ENCODE results near the gene UBTFL1.
"Not testable (repeated sequence)": the region's sequence is repeated elsewhere in the genome, so short reads cannot be mapped to it uniquely, and the experiment has no call there.

Gene UBTFL1

GRCh38 chr11:90085650-90086049 is at the start of gene UBTFL1:
Gene UBTFL1, plus strand, starts transcription at chr11:90085950. Its CDS starts 0 bp downstream, at chr11:90085950.
- not testable (repeated sequence) for DNase-seq

GRCh38 chr11:90051591-90052209 is 34.0 kb upstream of the UBTFL1 start:
- DNase-seq, result not testable (repeated sequence)

DNA sequence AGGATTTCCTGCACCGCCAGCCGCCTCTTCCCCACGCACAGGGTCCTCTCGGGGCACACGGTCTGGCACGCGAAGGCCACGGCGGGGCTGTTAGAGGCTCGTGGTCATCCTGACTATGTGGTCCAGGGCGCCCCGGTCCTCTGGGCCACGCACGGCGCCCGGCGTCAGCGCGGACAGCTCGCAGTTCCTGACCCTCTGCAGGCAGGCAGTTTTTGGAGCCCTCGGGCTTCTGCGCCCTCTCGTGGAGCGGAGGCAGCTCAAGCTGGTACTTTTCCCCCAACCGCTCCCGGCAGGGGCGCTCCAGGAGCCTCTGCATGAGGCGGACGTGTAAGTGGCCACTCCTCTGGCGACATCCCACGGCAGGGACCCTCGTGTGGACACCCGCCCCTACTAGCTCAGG is 33.4 kb upstream of the UBTFL1 start:
- DNase-seq, result not testable (repeated sequence)

DNA sequence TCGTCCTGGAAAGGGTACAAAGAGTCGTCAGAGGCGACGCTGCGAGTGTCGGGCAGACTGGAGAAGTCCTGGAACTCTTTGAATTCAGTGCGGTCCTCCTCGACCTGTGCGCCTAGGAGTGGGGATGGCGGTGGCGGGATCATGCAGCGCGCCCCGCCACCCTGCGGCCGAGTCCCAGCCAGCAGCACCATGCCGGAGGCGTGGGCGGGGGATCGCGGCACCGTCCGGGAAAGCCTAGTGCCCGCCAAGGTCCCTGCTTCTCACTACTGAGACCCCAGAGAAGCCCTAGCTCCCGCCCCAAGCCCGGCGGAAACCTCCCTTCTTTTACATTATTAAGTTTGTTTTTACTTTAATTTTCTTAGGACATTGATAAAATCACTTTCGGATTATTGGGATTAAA is 32.2 kb upstream of the UBTFL1 start:
- DNase-seq, result not testable (repeated sequence)

- not testable (repeated sequence) for DNase-seq
Observed at GRCh38 chr11:90088731-90089130, 3.0 kb downstream of the UBTFL1 start.

DNA sequence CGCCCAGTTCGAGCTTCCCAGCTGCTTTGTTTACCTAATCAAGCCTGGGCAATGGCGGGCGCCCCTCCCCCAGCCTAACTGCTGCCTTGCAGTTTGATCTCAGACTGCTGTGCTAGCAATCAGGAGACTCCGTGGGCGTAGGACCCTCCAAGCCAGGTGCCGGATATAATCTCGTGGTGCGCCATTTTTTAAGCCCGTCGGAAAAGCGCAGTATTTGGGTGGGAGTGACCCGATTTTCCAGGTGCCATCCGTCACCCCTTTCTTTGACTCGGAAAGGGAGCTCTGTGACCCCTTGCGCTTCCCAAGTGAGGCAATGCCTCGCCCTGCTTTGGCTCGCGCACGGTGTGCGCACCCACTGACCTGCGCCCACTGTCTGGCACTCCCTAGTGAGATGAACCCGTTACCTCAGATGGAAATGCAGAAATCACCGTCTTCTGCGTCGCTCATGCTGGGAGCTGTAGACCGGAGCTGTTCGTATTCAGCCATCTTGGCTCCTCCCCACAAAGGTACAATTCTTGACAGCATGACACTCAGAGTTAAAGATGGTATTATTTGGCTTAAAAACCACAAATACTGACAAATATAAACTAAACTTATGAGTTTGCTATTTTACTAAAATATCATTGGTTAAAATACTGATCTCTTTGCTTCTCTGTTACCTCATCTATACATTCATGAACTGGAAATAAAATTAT is 9.6 kb downstream of the UBTFL1 start:
- DNase-seq, result not testable (repeated sequence)

DNA sequence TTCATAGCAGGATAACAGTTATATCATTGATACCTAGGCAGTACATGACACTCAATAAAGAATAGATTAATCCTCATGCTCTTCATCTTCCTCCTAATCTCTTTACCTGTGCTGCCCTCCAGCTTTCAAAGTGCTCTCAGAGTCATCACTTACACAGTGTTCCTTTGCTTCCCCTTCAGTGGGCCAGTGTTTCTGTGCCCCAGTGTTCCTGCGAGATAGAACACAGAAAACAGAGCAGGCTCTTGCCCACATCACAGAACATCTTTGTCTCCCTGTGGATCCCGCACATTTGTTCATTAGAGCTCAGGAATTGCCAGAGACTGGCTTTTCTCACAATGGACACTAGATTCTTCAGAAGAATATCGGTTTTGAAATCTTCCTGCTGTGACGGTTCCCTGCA is 12.5 kb downstream of the UBTFL1 start:
- not testable (repeated sequence) for DNase-seq

DNA sequence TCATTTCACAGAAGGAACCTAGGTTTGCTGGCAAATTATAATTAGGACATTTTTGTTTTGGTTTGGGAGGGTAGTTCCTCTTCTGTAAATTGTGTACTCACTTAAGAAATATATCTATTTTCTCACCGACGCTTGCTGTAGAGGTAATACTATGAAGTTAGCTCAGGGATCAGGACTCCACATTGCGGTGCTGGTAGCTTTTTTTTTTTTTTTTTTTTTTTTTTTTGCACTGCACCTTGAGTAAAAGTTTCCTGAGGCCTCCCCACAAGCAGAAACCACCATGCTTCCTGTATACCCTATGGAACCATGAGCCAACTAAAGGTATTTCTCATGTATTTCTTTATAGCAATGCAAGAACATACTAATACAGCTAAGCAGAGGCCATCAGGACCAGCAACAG is 14.7 kb downstream of the UBTFL1 start:
- DNase-seq, result no peak

DNA sequence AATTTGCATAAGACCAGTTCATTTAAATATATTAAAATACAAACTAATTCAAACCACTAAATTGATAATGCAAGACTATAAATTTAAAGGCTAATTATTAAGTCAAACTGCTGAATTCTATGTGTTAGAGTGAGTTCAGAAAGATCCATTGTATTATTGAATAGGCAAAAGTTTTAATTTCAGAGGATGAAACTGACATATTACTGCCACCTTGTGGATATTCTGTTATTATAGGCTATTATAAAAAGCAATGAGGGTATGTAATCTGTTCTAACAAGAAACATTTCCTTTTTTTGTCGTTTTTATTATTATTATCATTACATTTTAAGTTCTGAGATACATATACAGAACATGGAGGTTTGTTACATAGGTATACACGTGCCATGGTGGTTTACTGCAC is 27.8 kb downstream of the UBTFL1 start:
- DNase-seq, result peak; percentile 15

DNA sequence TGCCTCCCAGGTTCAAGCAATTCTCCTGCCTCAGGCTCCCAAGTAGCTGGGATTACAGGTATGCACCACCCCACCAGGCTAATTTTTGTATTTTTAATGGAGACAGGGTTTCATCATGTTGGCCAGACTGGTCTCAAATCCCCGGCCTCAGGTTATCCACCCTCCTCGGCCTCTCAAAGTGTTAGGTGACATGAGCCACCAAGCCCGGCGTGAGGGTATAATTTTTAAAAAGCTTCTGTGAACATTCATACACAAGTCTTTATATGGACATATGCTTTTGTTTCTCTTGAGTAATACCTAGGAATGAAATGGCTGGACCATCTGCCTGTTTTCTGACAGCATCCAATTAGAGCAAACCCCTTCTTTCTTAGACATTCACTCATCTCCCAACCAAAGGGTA is 34.4 kb downstream of the UBTFL1 start:
- DNase-seq, result peak; percentile 50

DNA sequence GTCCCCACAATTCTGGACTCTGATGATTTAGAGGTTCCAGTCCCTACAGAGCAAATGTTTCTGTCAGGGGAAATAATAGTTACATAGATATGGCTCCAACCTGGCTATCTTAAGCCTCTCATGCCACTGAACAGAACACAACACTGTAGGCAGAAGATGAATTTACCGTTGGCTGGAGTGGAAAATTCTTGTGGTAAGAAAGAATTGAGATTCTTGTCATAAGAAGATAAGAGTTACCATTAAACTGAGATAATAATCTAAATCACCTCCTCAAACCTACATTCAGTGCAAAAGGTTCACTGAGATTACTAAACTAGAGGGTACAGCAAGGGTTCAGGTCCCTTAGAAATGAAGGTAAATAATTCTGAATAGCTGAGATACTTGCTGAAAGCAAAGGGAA is 38.6 kb downstream of the UBTFL1 start:
- DNase-seq, result no peak

DNA sequence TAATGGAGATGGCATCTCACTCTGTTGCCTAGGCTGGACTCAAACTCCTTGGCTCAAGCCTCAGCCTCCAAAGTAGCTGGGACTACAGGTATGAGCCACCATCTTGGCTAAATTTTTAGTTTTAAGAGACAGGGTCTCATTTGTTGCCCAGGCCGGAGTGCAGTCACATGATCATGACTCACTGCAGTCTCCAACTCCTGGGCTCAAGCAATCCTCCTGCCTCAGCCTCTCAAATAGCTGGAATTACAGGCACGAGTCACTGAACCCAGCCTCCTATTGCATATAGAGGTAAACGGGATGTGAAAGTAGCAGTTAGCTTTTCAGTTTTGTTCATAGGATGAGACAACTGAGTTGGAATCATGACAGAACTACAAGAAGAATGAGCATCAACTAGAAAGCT is 39.2 kb downstream of the UBTFL1 start:
- no peak for DNase-seq

DNA sequence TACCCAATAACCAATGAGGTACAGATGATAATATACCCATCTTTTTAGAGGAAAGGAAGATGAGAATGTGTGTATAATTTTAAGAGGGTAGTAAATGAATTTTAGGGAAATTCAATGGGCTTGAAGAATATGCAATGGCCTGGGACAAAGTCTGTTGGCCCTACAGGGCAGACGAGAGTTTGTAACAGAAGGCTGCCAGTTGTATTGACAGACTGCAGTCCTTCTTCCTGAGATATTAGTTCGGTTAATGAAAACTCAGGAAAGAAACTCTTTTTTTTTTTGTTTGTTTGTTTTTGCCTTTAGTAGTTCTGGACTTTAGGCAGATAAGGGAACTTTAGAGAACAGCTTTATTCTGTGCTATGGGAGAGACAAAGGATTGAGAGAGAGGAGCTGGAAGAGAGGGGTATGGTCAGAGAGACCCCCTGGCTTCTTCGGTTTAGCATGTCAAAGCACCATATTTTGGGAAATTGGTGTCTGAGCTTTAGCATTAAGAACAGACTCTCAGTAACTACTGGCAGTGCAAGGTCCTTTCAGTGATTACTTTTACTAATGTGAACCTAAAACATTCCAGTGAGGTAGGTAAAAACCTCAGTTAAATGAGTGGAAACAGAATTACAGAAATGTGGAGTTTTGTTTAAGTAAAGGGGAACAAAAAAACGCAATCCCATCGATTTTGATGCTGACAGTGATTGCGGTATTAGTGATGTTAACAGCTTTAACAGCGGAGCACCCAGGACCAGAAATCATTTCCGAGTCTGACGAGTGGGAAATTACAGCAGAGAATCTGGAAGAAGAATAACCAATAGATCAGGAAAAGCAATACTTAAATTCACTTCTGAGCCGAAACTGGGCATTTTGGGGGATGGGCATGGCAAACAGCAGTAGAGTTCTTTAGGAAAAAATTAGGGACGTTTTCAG is 48.1 kb downstream of the UBTFL1 start:
- DNase-seq, result no peak

GRCh38 chr11:90134478-90135003 is 48.8 kb downstream of the UBTFL1 start, which contains the start of gene NAALAD2:
Gene NAALAD2, plus strand, starts transcription at chr11:90134663. Its CDS starts 96 bp downstream, at chr11:90134759.
- peak; percentile 92 for DNase-seq

DNA sequence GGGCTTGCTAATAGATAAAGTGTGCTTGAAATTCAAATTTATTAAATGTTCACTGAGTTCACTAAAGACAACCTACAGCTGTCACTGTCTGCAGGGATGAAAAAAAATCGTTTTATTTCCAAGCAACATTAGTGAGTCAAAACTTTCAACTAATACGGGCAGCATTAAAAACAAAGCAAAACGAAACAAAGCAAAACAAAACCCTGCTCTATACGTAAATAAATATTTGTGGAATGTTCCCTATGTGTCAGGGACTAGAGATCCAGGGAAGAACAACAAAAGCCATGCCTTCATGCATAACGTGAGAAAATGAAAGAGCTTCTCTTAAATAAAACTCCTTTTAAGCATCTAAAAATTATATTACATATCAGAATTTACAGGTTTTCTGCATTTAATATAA is 49.3 kb downstream of the UBTFL1 start:
- DNase-seq, result no peak
